ENCODE results near the gene RAPGEF4.

Gene RAPGEF4

DNA sequence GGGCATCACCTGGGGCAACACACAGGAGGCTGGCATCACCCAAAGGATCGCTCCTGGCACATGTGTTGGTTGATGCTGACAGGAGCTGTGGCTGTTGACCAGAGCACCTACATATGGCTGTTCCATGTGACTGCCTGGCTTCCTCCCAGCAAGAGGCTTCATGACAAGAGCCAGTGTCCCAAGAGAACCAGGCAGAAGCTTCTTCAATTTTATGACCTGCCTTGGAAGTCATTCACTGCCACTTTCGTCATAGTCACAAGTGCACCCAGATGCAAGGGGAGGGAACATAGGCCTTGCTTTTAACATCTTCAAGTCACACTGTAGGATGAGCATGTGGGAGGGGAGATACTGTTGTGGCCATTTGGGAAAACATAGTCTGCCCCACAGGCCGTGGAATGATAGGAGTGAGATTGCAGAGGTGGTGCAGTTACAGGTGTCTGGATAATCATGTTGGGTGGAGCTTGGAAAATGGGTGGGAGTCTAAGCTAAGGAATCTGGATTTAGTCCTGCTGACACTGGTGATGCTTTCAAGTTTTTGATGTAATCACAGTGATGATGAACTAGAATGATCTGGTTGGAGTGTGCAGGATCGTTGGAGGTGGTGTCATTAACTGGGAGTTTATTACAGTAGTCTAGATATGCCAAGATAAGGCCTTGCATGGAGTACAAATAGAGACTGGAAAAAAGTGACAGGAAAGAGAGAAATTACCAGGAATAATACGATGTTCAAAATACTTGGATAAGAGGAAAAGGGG lies 107.0 kb downstream of the RAPGEF4 start:
- TF ChIP-seq, protein P1, sequence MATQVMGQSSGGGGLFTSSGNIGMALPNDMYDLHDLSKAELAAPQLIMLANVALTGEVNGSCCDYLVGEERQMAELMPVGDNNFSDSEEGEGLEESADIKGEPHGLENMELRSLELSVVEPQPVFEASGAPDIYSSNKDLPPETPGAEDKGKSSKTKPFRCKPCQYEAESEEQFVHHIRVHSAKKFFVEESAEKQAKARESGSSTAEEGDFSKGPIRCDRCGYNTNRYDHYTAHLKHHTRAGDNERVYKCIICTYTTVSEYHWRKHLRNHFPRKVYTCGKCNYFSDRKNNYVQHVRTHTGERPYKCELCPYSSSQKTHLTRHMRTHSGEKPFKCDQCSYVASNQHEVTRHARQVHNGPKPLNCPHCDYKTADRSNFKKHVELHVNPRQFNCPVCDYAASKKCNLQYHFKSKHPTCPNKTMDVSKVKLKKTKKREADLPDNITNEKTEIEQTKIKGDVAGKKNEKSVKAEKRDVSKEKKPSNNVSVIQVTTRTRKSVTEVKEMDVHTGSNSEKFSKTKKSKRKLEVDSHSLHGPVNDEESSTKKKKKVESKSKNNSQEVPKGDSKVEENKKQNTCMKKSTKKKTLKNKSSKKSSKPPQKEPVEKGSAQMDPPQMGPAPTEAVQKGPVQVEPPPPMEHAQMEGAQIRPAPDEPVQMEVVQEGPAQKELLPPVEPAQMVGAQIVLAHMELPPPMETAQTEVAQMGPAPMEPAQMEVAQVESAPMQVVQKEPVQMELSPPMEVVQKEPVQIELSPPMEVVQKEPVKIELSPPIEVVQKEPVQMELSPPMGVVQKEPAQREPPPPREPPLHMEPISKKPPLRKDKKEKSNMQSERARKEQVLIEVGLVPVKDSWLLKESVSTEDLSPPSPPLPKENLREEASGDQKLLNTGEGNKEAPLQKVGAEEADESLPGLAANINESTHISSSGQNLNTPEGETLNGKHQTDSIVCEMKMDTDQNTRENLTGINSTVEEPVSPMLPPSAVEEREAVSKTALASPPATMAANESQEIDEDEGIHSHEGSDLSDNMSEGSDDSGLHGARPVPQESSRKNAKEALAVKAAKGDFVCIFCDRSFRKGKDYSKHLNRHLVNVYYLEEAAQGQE (IDR thresholded peaks at IDR 0.05; ENCODE audit: insufficient read depth in 1 of 2, low read depth in 2 of 2, low read length in 2 of 2) = no peak
- TF ChIP-seq FOXP2 (optimal IDR thresholded peaks at IDR 0.05; ENCODE audit: borderline replicate concordance, extremely low read depth, extremely low read length, insufficient read depth) (no peak), SIN3A (IDR thresholded peaks at IDR 0.05; ENCODE audit: borderline replicate concordance, insufficient read depth, low read length) (no peak), TAF1 (IDR thresholded peaks at IDR 0.05; ENCODE audit: borderline replicate concordance, insufficient read depth, low read length) (no peak), POLR2AphosphoS5 (IDR thresholded peaks at IDR 0.05; ENCODE audit: low read depth, low read length) (no peak)

DNA sequence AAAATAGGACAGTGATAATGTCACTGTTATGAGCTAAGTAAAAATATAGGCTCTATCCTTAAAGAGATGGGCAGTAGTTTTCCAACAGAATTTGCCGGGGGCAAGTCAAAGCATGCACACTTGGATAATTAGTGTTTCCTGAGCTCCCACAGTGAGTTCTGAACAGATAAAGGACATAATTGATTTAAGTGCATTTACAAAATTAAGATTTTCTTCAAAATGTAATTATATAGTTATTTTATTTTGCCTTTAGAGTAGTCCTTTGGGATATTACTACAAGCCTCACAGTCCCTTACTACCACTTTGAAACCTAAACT lies 107.6 kb downstream of the RAPGEF4 start:
- TF ChIP-seq SIN3A (IDR thresholded peaks at IDR 0.05; ENCODE audit: borderline replicate concordance, insufficient read depth, low read length) (no peak), TAF1 (IDR thresholded peaks at IDR 0.05; ENCODE audit: borderline replicate concordance, insufficient read depth, low read length) (no peak), FOXP2 (optimal IDR thresholded peaks at IDR 0.05; ENCODE audit: borderline replicate concordance, extremely low read depth, extremely low read length, insufficient read depth) (no peak), POLR2AphosphoS5 (IDR thresholded peaks at IDR 0.05; ENCODE audit: low read depth, low read length) (no peak)
- TF ChIP-seq, protein P1 (IDR thresholded peaks at IDR 0.05; ENCODE audit: insufficient read depth in 1 of 2, low read depth in 2 of 2, low read length in 2 of 2) = no peak

DNA sequence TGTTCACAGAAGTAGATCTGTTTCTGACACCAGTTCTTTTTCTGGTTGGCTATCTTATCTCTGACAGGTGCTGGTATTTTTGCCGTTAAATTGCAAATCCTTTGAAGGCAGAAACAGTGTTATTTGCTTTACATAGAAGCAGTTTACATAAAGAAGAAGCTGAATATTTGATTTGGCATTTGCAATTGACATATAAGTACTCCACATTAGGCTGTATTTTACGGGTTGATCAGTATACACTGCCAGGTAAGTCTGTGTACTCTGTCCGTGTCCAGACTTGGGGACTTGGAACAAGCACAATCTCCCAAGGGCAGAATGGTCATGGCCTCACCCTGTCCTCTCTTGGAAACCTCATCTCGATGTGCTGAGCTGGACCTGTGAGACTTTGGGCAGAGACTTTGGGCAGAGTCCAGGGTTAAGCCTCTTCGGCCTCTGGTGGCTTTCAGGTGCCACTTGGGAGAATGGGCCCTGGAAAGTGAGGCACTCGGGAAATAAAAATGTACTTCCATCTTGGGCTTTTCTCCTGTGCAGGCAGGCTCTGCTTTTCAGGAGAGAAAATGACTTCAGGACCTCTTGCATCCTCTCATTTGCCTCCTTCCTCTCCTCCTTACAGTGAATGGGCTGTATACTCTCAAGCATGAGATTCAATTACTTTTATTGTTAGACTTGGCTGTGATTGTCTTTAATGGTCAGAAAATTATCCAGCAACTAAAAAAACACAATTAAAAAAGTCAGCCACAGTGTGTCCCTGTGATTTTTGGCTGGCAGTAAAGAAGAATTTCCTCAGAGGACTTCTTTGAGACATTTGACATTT lies 108.5 kb downstream of the RAPGEF4 start:
- TF ChIP-seq TAF1 (IDR thresholded peaks at IDR 0.05; ENCODE audit: borderline replicate concordance, insufficient read depth, low read length) = no peak
- TF ChIP-seq POLR2AphosphoS5 (IDR thresholded peaks at IDR 0.05; ENCODE audit: low read depth, low read length) = no peak
- TF ChIP-seq FOXP2 (optimal IDR thresholded peaks at IDR 0.05; ENCODE audit: borderline replicate concordance, extremely low read depth, extremely low read length, insufficient read depth) = no peak
- TF ChIP-seq, protein P1 (IDR thresholded peaks at IDR 0.05; ENCODE audit: insufficient read depth in 1 of 2, low read depth in 2 of 2, low read length in 2 of 2) = no peak
- TF ChIP-seq SIN3A (IDR thresholded peaks at IDR 0.05; ENCODE audit: borderline replicate concordance, insufficient read depth, low read length) = no peak

DNA sequence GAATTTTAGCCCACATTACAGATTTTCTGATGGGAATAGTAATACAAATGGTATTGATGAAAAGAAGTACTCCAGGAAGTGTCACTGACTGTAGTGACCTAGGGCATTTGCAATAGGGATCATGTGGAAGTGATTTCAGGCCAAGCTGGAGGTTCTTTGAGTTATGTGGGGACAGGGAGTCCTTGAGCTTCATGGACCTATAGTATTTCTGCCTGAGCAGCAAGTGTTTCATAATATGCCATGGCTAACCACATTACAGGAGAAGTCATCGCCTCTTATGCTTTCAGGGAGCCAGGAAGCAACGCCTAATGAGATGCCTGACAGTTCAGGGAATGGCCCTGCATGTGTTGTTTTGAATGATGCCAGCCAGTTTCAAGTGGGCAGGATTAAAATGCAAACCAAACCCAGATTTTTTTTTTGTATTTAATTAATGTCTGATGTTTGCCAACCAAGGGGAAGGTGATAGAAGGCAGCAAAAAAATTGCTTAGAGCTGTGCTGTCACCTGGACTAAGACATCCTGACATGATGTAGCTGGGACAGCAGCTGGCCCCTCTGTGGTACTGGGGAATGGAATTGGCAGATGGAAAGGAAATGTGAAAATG lies 109.5 kb downstream of the RAPGEF4 start:
- TF ChIP-seq POLR2AphosphoS5 (IDR thresholded peaks at IDR 0.05; ENCODE audit: low read depth, low read length) (no peak), FOXP2 (optimal IDR thresholded peaks at IDR 0.05; ENCODE audit: borderline replicate concordance, extremely low read depth, extremely low read length, insufficient read depth) (no peak), SIN3A (IDR thresholded peaks at IDR 0.05; ENCODE audit: borderline replicate concordance, insufficient read depth, low read length) (no peak), TAF1 (IDR thresholded peaks at IDR 0.05; ENCODE audit: borderline replicate concordance, insufficient read depth, low read length) (no peak)
- TF ChIP-seq, protein P1 (IDR thresholded peaks at IDR 0.05; ENCODE audit: insufficient read depth in 1 of 2, low read depth in 2 of 2, low read length in 2 of 2) = no peak
